ENCODE measurements around the gene KIR3DL2.
"Not testable (repeated sequence)": the region's sequence is repeated elsewhere in the genome, so short reads cannot be mapped to it uniquely, and the experiment has no call there.

Gene KIR3DL2

DNA sequence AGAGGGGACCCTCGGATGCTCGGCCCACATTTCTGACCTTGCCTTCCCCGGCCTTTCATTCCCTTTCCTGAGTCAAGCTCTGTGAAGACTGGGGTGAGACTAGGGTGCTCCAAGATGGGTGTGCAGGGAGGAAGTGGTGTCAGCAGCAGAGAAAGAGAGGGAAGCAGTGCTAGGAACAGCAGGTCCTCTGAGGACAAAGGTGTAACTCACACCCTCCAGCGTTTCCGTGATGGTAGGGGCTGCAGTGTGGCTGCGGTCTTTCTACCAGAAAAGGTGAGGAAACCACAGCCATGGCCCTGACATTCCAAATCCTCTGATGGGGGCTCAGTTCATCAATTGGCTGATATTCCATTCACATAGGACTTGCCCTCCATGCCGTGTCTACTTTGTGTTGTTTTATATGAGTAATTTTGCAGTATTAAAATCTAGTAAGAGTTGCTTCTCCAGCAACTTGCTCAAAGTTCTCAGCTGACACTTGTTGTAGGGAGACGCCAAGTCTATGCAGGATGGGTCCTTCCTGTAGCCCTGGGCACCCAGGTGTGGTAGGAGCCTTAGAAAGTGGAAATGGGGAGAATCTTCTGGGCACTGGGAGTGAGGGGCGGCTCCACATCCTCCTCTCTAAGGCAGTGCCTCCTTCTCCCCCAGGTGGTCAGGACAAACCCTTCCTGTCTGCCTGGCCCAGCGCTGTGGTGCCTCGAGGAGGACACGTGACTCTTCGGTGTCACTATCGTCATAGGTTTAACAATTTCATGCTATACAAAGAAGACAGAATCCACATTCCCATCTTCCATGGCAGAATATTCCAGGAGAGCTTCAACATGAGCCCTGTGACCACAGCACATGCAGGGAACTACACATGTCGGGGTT, 32.3 kb upstream of the KIR3DL2 start:
- DNase-seq, result no peak
- Histone ChIP-seq H3K36me3 (no peaks in the 10 kb centered on the region), H3K9me3 (no peaks in the 10 kb centered on the region), H3K4me1 (no peaks in the 10 kb centered on the region), H3K4me3 (ENCODE audit: low read depth, low read length) (no peak overlapping the region), H3K27me3 (no peaks in the 10 kb centered on the region)
- TF ChIP-seq, protein P1, sequence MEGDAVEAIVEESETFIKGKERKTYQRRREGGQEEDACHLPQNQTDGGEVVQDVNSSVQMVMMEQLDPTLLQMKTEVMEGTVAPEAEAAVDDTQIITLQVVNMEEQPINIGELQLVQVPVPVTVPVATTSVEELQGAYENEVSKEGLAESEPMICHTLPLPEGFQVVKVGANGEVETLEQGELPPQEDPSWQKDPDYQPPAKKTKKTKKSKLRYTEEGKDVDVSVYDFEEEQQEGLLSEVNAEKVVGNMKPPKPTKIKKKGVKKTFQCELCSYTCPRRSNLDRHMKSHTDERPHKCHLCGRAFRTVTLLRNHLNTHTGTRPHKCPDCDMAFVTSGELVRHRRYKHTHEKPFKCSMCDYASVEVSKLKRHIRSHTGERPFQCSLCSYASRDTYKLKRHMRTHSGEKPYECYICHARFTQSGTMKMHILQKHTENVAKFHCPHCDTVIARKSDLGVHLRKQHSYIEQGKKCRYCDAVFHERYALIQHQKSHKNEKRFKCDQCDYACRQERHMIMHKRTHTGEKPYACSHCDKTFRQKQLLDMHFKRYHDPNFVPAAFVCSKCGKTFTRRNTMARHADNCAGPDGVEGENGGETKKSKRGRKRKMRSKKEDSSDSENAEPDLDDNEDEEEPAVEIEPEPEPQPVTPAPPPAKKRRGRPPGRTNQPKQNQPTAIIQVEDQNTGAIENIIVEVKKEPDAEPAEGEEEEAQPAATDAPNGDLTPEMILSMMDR (IDR thresholded peaks at IDR 0.05; ENCODE audit: low read depth, low read length), result no peak

DNA sequence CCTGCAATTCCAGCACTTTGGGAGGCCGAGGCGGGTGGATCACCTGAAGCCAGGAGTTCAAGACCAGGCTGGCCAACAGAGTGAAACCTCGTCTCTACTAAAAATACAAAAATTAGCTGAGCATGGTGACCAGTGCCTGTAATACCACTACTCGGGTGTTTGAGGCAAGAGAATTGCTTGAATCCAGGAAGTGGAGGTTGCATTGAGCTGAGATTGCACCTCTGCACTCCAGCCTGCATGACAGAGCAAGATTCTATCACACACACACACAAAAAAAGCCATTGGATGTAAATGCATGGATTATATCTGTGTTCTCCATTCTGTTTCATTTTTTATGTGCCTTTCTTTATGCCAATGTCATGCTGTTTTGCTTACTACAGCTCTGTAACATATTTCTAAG, 25.8 kb upstream of the KIR3DL2 start:
- not testable (repeated sequence) for H3K9me3 ChIP-seq; H3K27me3 ChIP-seq; H3K4me1 ChIP-seq; H3K4me3 ChIP-seq (ENCODE audit: low read depth, low read length); DNase-seq; H3K36me3 ChIP-seq

DNA sequence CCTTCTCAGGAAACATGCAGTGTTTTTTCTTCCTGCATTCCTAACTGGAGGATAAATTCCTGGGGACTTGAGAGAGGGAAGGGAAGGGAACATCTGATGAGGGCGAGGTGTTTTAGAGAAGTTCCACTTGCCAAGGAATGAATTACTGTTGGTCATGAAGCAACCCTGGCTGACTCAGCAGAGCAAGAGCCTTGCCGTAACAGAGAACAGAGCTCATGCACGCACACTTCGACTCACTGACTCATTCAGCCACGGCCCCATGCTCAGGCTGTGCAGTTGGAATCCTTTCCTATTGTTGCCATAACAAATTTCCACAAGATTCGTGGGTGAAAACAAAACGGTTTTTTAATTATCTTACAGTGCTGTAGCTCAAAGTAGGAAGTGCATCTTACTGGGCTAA, 24.9 kb upstream of the KIR3DL2 start:
- H3K27me3 ChIP-seq, result not testable (repeated sequence)

DNA sequence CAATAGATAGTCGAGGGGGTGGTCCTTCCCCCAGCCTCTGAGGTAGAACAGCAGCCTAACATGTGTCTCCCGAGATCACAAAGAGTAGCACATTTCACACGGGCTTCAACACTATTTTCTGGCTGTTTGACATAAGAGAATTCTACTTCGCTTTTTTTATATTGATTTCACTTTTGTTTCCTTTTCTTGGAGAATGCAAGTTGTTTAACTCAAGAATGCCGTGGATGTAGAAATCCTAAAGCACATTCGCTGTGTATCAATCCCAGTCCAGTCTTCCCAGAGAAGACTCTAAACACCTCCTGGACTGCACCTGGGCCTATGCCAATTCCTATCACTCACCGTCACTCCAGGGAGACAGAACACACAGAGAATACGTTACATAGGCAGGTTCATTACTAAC, 22.2 kb upstream of the KIR3DL2 start:
- H3K36me3 ChIP-seq; DNase-seq; H3K27me3 ChIP-seq; H3K4me3 ChIP-seq (ENCODE audit: low read depth, low read length); H3K9me3 ChIP-seq; H3K4me1 ChIP-seq: not testable (repeated sequence)

More for the DNA sequence above, 24.9 kb upstream of the KIR3DL2 start:
- not testable (repeated sequence) for H3K9me3 ChIP-seq; DNase-seq; H3K4me3 ChIP-seq (ENCODE audit: low read depth, low read length); H3K36me3 ChIP-seq; H3K4me1 ChIP-seq

DNA sequence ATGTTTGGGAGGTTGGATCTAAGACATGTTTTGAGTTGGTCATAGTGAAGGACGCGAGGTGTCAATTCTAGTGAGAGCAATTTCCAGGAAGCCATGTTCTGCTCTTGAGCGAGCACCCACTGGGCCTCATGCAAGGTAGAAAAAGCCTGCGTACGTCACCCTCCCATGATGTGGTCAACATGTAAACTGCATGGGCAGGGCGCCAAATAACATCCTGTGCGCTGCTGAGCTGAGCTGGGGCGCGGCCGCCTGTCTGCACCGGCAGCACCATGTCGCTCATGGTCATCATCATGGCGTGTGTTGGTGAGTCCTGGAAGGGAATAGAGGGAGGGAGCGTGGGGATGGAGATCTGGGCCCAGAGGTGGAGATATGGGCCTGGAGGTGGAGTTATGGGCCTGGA, 17.7 kb upstream of the KIR3DL2 start, which contains the start of gene KIR2DS4:
TSS of gene KIR2DS4 (plus strand) at position 181 of the 400 bp plus-strand sequence.
- H3K27me3 ChIP-seq; H3K4me1 ChIP-seq; H3K36me3 ChIP-seq; DNase-seq; H3K4me3 ChIP-seq (ENCODE audit: low read depth, low read length); H3K9me3 ChIP-seq: not testable (repeated sequence)

DNA sequence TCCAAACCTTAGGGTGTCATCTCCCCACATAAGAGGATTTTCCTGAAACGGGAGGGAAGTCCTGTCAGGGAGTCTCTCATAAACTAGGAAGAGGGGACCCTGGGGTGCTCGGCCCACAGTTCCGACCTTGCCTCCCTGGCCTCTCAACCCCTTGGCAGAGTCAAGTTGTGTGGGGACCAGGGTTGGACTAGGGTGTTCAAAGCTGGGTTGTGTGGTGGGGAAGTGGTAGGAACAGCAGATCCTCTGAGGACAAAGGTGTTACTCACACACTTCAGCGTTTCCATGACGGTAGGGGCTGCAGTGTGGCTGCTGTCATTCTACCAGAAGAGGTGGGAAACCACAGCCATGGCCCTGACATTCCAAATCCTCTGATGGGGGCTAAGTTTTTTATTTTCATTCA, 15.1 kb upstream of the KIR3DL2 start:
- not testable (repeated sequence) for H3K9me3 ChIP-seq, DNase-seq

DNA sequence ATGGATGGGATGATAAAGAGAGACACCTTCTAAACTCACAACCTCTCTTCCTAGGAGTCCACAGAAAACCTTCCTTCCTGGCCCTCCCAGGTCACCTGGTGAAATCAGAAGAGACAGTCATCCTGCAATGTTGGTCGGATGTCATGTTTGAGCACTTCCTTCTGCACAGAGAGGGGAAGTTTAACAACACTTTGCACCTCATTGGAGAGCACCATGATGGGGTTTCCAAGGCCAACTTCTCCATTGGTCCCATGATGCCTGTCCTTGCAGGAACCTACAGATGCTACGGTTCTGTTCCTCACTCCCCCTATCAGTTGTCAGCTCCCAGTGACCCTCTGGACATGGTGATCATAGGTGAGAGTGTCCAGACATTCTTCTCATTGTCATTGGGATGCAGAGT, 12.7 kb upstream of the KIR3DL2 start:
- not testable (repeated sequence) for H3K27me3 ChIP-seq; H3K36me3 ChIP-seq; DNase-seq; H3K9me3 ChIP-seq; H3K4me3 ChIP-seq (ENCODE audit: low read depth, low read length); H3K4me1 ChIP-seq

More for the DNA sequence above, 15.1 kb upstream of the KIR3DL2 start:
- H3K4me3 ChIP-seq (ENCODE audit: low read depth, low read length); H3K4me1 ChIP-seq; H3K27me3 ChIP-seq; H3K36me3 ChIP-seq: not testable (repeated sequence)

DNA sequence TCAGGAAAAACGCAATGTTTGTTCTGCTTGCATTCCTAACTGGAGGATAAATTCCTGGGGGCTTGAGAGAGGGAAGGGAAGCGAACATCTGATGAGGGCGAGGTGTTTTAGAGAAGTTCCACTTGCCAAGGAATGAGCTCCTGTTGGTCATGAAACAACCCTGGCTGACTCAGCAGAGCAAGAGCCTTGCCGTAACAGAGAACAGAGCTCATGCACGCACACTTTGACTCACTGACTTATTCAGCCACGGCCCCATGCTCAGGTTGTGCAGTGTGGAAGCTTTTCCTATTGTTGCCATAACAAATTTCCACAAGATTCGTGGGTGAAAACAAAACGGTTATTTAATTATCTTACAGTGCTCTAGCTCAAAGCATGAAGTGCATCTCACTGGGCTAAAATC, 7.1 kb upstream of the KIR3DL2 start:
- H3K9me3 ChIP-seq; H3K36me3 ChIP-seq; DNase-seq; H3K27me3 ChIP-seq; H3K4me1 ChIP-seq; H3K4me3 ChIP-seq (ENCODE audit: low read depth, low read length): not testable (repeated sequence)

DNA sequence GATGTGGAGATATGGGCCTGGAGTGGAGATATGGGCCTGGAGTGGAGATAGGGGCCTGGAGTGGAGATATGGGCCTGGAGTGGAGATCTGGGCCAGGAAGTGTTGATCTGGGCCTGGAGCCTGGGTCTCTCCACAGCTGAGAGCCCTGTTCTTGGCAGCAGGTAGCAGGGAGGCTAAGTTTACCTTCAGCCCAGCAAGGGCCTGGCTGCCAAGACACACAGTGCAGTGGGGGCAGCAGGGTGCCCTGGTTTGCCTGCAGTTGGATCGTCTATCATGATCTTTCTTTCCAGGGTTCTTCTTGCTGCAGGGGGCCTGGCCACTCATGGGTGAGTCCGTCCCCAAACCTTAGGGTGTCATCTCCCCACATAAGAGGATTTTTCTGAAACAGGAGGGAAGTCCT, 687 bp downstream of the KIR3DL2 start:
- H3K27me3 ChIP-seq, result no peaks in the 10 kb centered on the region
- no peaks in the 10 kb centered on the region for H3K9me3 ChIP-seq
- TF ChIP-seq, protein P1 (IDR thresholded peaks at IDR 0.05; ENCODE audit: low read depth, low read length), result no peak
- DNase-seq, result no peak
- H3K4me1 ChIP-seq, result no peaks in the 10 kb centered on the region
- H3K36me3 ChIP-seq, result no peaks in the 10 kb centered on the region
- no peak overlapping the region for H3K4me3 ChIP-seq (ENCODE audit: low read depth, low read length)

DNA sequence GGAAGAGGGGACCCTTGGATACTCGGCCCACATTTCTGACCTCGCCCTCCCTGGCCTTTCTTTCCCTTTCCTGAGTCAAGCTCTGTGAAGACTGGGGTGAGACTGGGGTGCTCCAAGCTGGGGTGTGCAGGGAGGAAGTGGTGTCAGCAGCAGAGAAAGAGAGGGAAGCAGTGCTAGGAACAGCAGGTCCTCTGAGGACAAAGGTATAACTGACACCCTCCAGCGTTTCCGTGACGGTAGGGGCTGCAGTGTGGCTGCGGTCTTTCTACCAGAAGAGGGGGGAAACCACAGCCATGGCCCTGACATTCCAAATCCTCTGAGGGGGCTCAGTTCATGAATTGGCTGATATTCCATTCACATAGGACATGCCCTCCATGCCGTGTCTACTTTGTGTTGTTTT, 1.1 kb downstream of the KIR3DL2 start:
- DNase-seq, result no peak
- Histone ChIP-seq H3K4me3 (ENCODE audit: low read depth, low read length) (no peak overlapping the region), H3K9me3 (no peaks in the 10 kb centered on the region), H3K27me3 (no peaks in the 10 kb centered on the region), H3K36me3 (no peaks in the 10 kb centered on the region), H3K4me1 (no peaks in the 10 kb centered on the region)
- TF ChIP-seq, protein P1 (IDR thresholded peaks at IDR 0.05; ENCODE audit: low read depth, low read length), result no peak

DNA sequence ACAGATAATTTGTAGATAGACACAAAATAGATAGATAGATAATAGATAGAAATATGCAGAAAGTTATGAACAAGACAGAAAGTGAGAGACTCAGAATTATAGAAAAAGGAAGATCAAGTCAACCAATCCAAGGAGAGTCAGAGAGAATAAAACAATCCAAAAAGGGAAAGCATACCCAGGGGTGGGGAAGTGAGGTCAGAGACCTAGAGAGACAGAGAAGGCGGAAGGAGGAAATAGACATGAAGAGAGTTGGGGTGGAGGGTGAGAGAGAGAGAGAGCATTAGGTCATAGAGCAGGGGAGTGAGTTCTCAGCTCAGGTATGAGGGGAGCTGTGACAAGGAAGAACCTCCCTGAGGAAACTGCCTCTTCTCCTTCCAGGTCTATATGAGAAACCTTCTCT, 5.0 kb downstream of the KIR3DL2 start:
- H3K36me3 ChIP-seq; H3K4me3 ChIP-seq (ENCODE audit: low read depth, low read length); DNase-seq; H3K4me1 ChIP-seq; H3K9me3 ChIP-seq; H3K27me3 ChIP-seq: not testable (repeated sequence)

DNA sequence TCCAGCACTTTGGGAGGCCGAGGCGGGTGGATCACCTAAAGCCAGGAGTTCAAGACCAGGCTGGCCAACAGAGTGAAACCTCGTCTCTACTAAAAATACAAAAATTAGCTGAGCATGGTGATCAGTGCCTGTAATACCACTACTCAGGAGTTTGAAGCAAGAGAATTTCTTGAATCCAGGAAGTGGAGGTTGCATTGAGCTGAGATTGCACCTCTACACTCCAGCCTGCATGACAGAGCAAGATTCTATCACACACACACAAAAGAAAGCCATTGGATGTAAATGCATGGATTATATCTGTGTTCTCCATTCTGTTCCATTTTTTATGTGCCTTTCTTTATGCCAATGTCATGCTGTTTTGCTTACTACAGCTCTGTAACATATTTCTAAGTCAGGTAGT, 8.2 kb downstream of the KIR3DL2 start:
- H3K4me1 ChIP-seq, result not testable (repeated sequence)

DNA sequence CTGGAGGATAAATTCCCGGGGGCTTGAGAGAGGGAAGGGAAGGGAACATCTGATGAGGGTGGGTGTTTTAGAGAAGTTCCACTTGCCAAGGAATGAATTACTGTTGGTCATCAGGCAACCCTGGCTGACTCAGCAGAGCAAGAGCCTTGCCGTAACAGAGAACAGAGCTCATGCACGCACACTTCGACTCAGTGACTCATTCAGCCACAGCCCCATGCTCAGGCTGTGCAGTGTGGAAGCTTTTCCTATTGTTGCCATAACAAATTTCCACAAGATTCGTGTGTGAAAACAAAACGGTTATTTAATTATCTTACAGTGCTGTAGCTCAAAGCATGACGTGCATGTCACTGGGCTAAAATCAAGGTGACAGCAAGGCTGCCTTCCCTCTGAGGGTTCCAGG, 9.2 kb downstream of the KIR3DL2 start:
- not testable (repeated sequence) for H3K4me3 ChIP-seq (ENCODE audit: low read depth, low read length); H3K36me3 ChIP-seq; H3K9me3 ChIP-seq; DNase-seq; H3K27me3 ChIP-seq; H3K4me1 ChIP-seq

More for the DNA sequence above, 8.2 kb downstream of the KIR3DL2 start:
- not testable (repeated sequence) for H3K36me3 ChIP-seq; DNase-seq; H3K27me3 ChIP-seq; H3K9me3 ChIP-seq; H3K4me3 ChIP-seq (ENCODE audit: low read depth, low read length)

All from BE2C (cell line).